Measurements from ENCODE around the gene PER1. TPM values are rescaled to one million over a fixed set of nuclear protein-coding genes. Genes with fewer than 3 reads are reported as not detected.
A peak's percentile ranks its signal among the peaks of the same experiment; 100 is the strongest.

PER1 gene
- total and polyA plus RNA-seq, 2 of the 8 experiments (the other 6 are each of a cell fraction or from before 2014, with no cell fraction given), result 9.6 to 38.0 TPM

- no peak for TF ChIP-seq SRF (IDR thresholded peaks at IDR 0.05; ENCODE audit: low read depth, low read length)
- TF ChIP-seq HDAC6 (IDR thresholded peaks at IDR 0.05; ENCODE audit: low read depth, low read length), result no peak
- TF ChIP-seq KDM1A (IDR thresholded peaks at IDR 0.05; ENCODE audit: borderline replicate concordance, low read length), result no peak
- TF ChIP-seq CREB1 (IDR thresholded peaks at IDR 0.05), result peak; percentile 60; the same call in 1 of the 2 replicates
- no peak; the same call in 1 of the 2 replicates for TF ChIP-seq BACH1 (IDR thresholded peaks at IDR 0.05; ENCODE audit: low read length)
- TF ChIP-seq POU5F1 (IDR thresholded peaks at IDR 0.05; ENCODE audit: low read depth, low read length), result 0 out of 2 replicates have a peak, but pooled peaks have one; percentile 48
- no peak for TF ChIP-seq ATF3 (IDR thresholded peaks at IDR 0.05; ENCODE audit: insufficient read depth, low read depth, low read length)
- TF ChIP-seq SIN3A (conservative IDR thresholded peaks at IDR 0.05 in 1 of 2, IDR thresholded peaks at IDR 0.05 in 1 of 2; ENCODE audit: low read depth in 1 of 2, low read length in 2 of 2), result peak in 1 of 2 experiments; percentile 67; a peak in 1 of 4 replicates
- no peak for TF ChIP-seq POLR2AphosphoS5 (IDR thresholded peaks at IDR 0.05; ENCODE audit: low read depth, low read length)
- TF ChIP-seq CEBPB (IDR thresholded peaks at IDR 0.05; ENCODE audit: low read depth, low read length), result peak; percentile 83
- TF ChIP-seq RFX5 (IDR thresholded peaks at IDR 0.05; ENCODE audit: borderline replicate concordance, low read depth, low read length), result no peak
Measured at GRCh38 chr17:8119581-8120519, 32.4 kb downstream of the PER1 start (continued).

All from H1 (cell line).